Spleen (tissue), 7 donors: ENCODE results near the gene PLEKHB2.

Experiments used
- CTCF ChIP-seq, 11 experiments: fragments of 200-600 bp in 7 of 11; fragments of 450-650 bp in 4 of 11; sonication (generic) in 4 of 11; IDR thresholded peaks in 8 of 11; conservative IDR thresholded peaks in 3 of 11; 1 replicate in 7 of 11; 2 replicates in 4 of 11; pipeline versions ENCODE4 v1.4.0 to v1.8.0; 2016 to 2021; ENCODE audit warnings: antibody characterized with exemption in 11 of 11, inconsistent platforms in 4 of 11, mild to moderate bottlenecking in 1 of 11
- POLR2A ChIP-seq, 3 donors: fragments of 450-650 bp; IDR thresholded peaks; one replicate each; pipeline ENCODE4 v1.5.1; 2017; ENCODE audit warnings: antibody characterized with exemption in 3 of 3, mild to moderate bottlenecking in 1 of 3
- donor health status: DM: no; HTN: no; CAD: no; lungs with moderate emphysema.
- donor health status: DM: no; HTN: no; CAD: no.
- donor health status: DM: no; HTN: no; CAD: no.

GRCh38 chr2:131058920-131059319, 46.2 kb upstream of the PLEKHB2 start:
- no peak for TF ChIP-seq CTCF (IDR thresholded peaks at IDR 0.05 in 8 of 11, conservative IDR thresholded peaks at IDR 0.05 in 3 of 11)
- TF ChIP-seq POLR2A (IDR thresholded peaks at IDR 0.05) = no peak
